Psoas muscle (tissue), 8 donors: ENCODE measurements around the gene PPM1H. TPM values are rescaled to one million over a fixed set of nuclear protein-coding genes. Genes with fewer than 3 reads are reported as not detected.

ENCODE experiments used
- ATAC-seq, 4 donors: fragments of 200-7000 bp; cut with Tn5 transposase; one replicate each; pipeline ENCODE4 v1.9.1; 2020; ENCODE audit warnings: moderate library complexity in 3 of 4, mild to moderate bottlenecking in 2 of 4
- DNase-seq, 2 donors: peaks; one replicate each; pipeline ENCODE4 v3.0.0-alpha.2; 2020
- H3K27ac ChIP-seq: fragments of 200-600 bp; one replicate; pipeline ENCODE4 v1.8.0; 2022
- H3K27me3 ChIP-seq, 3 donors: fragments of 200-600 bp in 1 of 3; one replicate each; pipeline versions ENCODE4 v1.6.1 to v1.8.0; 2013 to 2022; ENCODE audit warnings: low read length in 2 of 3, mild to moderate bottlenecking in 2 of 3, moderate library complexity in 1 of 3; ENCODE audit not compliant: insufficient read depth in 3 of 3
- H3K36me3 ChIP-seq, 2 donors: fragments of 200-600 bp in 1 of 2; one replicate each; pipeline versions ENCODE4 v1.6.1 to v1.8.0; 2013 to 2022; ENCODE audit warnings: low read depth in 1 of 2, mild to moderate bottlenecking in 1 of 2, moderate library complexity in 1 of 2; ENCODE audit not compliant: insufficient read depth in 1 of 2
- H3K4me1 ChIP-seq: fragments of 200-600 bp; one replicate; pipeline ENCODE4 v1.8.0; 2022
- H3K4me3 ChIP-seq: fragments of 200-600 bp; one replicate; pipeline ENCODE4 v1.8.0; 2022; ENCODE audit warnings: mild to moderate bottlenecking
- H3K9me3 ChIP-seq: fragments of 200-600 bp; one replicate; pipeline ENCODE4 v1.8.0; 2022
- CTCF ChIP-seq: fragments of 200-600 bp; IDR thresholded peaks from one replicate; pipeline ENCODE4 v1.8.0; 2022; ENCODE audit warnings: antibody characterized with exemption
- WGBS, 3 donors: extraction: QIAGEN DNeasy Blood & Tissue Kit; methylation state at CpG; one replicate each; pipeline versions ENCODE4 v1.1.6 to v1.1.7; 2013; 5-methylcytosine and 5-hydroxymethylcytosine counted together
- intact Hi-C, 2 donors: fragments of 100-400 bp; cut with DNase I; formaldehyde crosslinking; loops; one replicate each; pipeline versions ENCODE4 v1.11.0 to v1.14.2; 2022
- polyA plus RNA-seq, 3 donors: library from polyadenylated mRNA; stranded (reverse); fragments of 200-250 nt; gene quantifications; one replicate each; pipeline ENCODE4 v1.2.3, GENCODE V29; 2013
- total RNA-seq, 4 donors: library from RNA; stranded (reverse); fragmentation: NEBNext Ultra II Directional in 2 of 4; extraction: Animal tissue kit (Norgen Biotek cat#: 25700) in 2 of 4; gene quantifications; one replicate each; pipeline versions ENCODE4 v1.2.1 to v1.2.4, GENCODE V29; 2021 to 2023
- donor health status: healthy with polysubstance abuse.
- donor health status: DM: no; HTN: no; CAD: no; lungs with moderate emphysema.
- donor health status: Bipolar disorder and iron deficiency.
- donor health status: healthy.
- donor health status: DM: yes; HTN: yes; CAD: no.
- donor health status: DM: no; HTN: no; CAD: no.
- donor health status: DM: no; HTN: no; CAD: no.
- donor health status: DM: yes; HTN: yes; CAD: no.

PPM1H gene
- total and polyA plus RNA-seq, 7 donors, result 0.65 to 4.3 (median 1.8) TPM

GRCh38 chr12:62631471-62632410, 303.2 kb downstream of the PPM1H start:
- peak; percentile 55 to 68 for DNase-seq
- TF ChIP-seq CTCF, result peak; percentile 25
- Histone ChIP-seq H3K4me3 (peak overlapping the region; percentile 73), H3K36me3 (no peaks in the 10 kb centered on the region), H3K27ac (no peak overlapping the region), H3K4me1 (no peaks in the 10 kb centered on the region), H3K27me3 (peaks cover 0 to 62% (median 9%) of the 10 kb centered on the region in 3 donors), H3K9me3 (no peaks in the 10 kb centered on the region)
- peak; percentile 61 to 77 (median 68) for ATAC-seq
- WGBS, 3 donors, result 1% methylated on average over 51 to 58 of the region's 58 CpGs
- intact Hi-C loops, result no loop called here

GRCh38 chr12:62629971-62630739, 304.8 kb downstream of the PPM1H start:
- ATAC-seq, result no peak

GRCh38 chr12:62629413-62629812, 305.5 kb downstream of the PPM1H start:
- Histone ChIP-seq H3K27me3 (peaks cover 0 to 54% (median 7%) of the 10 kb centered on the region in 3 donors), H3K36me3 (no peaks in the 10 kb centered on the region), H3K27ac (no peak overlapping the region), H3K9me3 (no peaks in the 10 kb centered on the region), H3K4me3 (no peak overlapping the region), H3K4me1 (no peaks in the 10 kb centered on the region)
- intact Hi-C loops, result no loop called here
- no peak for DNase-seq
- ATAC-seq, result no peak
- TF ChIP-seq CTCF, result no peak
- 64 to 73% (median 68%) methylated on average over 4 of the region's 4 CpGs for WGBS, 3 donors

More at GRCh38 chr12:62629971-62630739, 304.8 kb downstream of the PPM1H start:
- 80 to 90% (median 89%) methylated on average over 5 of the region's 5 CpGs for WGBS, 3 donors
- DNase-seq, result no peak
- intact Hi-C loops, result no loop called here
- TF ChIP-seq CTCF, result no peak
- Histone ChIP-seq H3K27ac (no peak overlapping the region), H3K9me3 (no peaks in the 10 kb centered on the region), H3K4me1 (no peaks in the 10 kb centered on the region), H3K4me3 (no peak overlapping the region), H3K27me3 (peaks cover 0 to 56% (median 7%) of the 10 kb centered on the region in 3 donors), H3K36me3 (no peaks in the 10 kb centered on the region)

- WGBS, 3 donors, result 45 to 63% (median 59%) methylated on average over 2 of the region's 2 CpGs
- H3K4me3 ChIP-seq, result no peak overlapping the region
- DNase-seq (no peak), ATAC-seq (no peak)
- TF ChIP-seq CTCF, result no peak
- no peaks in the 10 kb centered on the region for H3K36me3 ChIP-seq
- H3K9me3 ChIP-seq, result no peaks in the 10 kb centered on the region
- H3K4me1 ChIP-seq, result no peaks in the 10 kb centered on the region
- H3K27me3 ChIP-seq, result peaks cover 0 to 35% (median 3%) of the 10 kb centered on the region in 3 donors
- no peak overlapping the region for H3K27ac ChIP-seq
- intact Hi-C loops, result no loop called here
These were observed 307.8 kb downstream of the PPM1H start for GRCh38 chr12:62627181-62627580.
